HL-60 (cell line): ENCODE measurements around the gene CYP17A1.

Source experiments
- DNase-seq, 2 experiments: peaks; one replicate each; pipeline ENCODE4 v3.0.0-alpha.2; 2010 to 2020; ENCODE audit warnings: low read depth in 1 of 2, low spot score in 1 of 2
- H3K27ac ChIP-seq: fragments of 250-450 bp; sonication (Bioruptor Pico); replicated peaks from 2 replicates; pipeline ENCODE4 v1.5.1; 2020; ENCODE audit warnings: mild to moderate bottlenecking, moderate library complexity
- H3K27me3 ChIP-seq: fragments of 250-450 bp; sonication (Bioruptor Pico); 2 replicates; pipeline ENCODE4 v1.5.1; 2021; ENCODE audit warnings: mild to moderate bottlenecking, moderate library complexity; ENCODE audit not compliant: insufficient read depth, poor library complexity, severe bottlenecking
- H3K4me3 ChIP-seq: replicated peaks from 2 replicates; pipeline ENCODE4 v1.5.1; 2011; ENCODE audit warnings: mild to moderate bottlenecking, control low read depth, low read length; ENCODE audit not compliant: insufficient read depth
- GABPA ChIP-seq: IDR thresholded peaks from 2 replicates; pipeline ENCODE4 v1.6.1; 2012; ENCODE audit warnings: low read depth
- POLR2AphosphoS5 ChIP-seq: IDR thresholded peaks from 2 replicates; pipeline ENCODE4 v1.6.1; 2012; ENCODE audit warnings: low read depth
- REST ChIP-seq: IDR thresholded peaks from 2 replicates; pipeline ENCODE4 v1.6.1; 2012; ENCODE audit warnings: low read depth; ENCODE audit not compliant: insufficient replicate concordance
- SPI1 ChIP-seq: IDR thresholded peaks from 2 replicates; pipeline ENCODE4 v1.6.1; 2012; ENCODE audit warnings: low read depth, mild to moderate bottlenecking, borderline replicate concordance
- TF ChIP-seq, protein P1 (sequence below): IDR thresholded peaks from one replicate; pipeline ENCODE4 v1.5.1; 2011; ENCODE audit warnings: low read length, control low read depth, inconsistent platforms; ENCODE audit not compliant: insufficient read depth

The CYP17A1 gene

GRCh38 chr10:102876747-102877153 lies 39.5 kb upstream of the CYP17A1 start:
- DNase-seq, result no peak
- TF ChIP-seq POLR2AphosphoS5 (no peak), GABPA (no peak), SPI1 (no peak), REST (no peak)
- TF ChIP-seq, protein P1, sequence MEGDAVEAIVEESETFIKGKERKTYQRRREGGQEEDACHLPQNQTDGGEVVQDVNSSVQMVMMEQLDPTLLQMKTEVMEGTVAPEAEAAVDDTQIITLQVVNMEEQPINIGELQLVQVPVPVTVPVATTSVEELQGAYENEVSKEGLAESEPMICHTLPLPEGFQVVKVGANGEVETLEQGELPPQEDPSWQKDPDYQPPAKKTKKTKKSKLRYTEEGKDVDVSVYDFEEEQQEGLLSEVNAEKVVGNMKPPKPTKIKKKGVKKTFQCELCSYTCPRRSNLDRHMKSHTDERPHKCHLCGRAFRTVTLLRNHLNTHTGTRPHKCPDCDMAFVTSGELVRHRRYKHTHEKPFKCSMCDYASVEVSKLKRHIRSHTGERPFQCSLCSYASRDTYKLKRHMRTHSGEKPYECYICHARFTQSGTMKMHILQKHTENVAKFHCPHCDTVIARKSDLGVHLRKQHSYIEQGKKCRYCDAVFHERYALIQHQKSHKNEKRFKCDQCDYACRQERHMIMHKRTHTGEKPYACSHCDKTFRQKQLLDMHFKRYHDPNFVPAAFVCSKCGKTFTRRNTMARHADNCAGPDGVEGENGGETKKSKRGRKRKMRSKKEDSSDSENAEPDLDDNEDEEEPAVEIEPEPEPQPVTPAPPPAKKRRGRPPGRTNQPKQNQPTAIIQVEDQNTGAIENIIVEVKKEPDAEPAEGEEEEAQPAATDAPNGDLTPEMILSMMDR, result no peak
- Histone ChIP-seq H3K27ac (no peak overlapping the region), H3K27me3 (no peaks in the 10 kb centered on the region), H3K4me3 (no peak overlapping the region)

DNA sequence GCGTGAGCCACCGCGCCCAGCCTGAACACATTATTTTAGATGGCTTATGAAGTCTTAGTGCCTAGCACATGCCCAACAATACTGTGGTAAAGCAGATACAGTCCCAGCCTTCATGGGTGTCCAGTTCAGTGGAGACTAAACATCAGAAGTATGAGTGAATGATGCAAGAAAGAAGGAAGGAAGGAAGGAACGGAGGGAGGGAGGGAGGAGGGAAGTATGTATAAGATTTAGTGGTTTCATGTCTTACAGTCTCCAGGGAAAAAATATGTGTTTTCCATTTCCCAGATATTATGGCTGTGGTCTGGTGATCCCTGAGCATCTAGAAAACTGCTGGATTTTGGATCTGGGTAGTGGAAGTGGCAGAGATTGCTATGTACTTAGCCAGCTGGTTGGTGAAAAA lies 35.0 kb upstream of the CYP17A1 start:
- Histone ChIP-seq H3K27ac (no peak overlapping the region), H3K27me3 (peaks cover 14% of the 10 kb centered on the region), H3K4me3 (no peak overlapping the region)
- TF ChIP-seq REST, result no peak
- no peak for DNase-seq

- H3K4me3 ChIP-seq, result no peak overlapping the region
These were observed 33.0 kb upstream of the CYP17A1 start for GRCh38 chr10:102870221-102870620.

More at GRCh38 chr10:102870221-102870620, 33.0 kb upstream of the CYP17A1 start:
- no peak for DNase-seq
- H3K27ac ChIP-seq, result no peak overlapping the region
- peaks cover 14% of the 10 kb centered on the region for H3K27me3 ChIP-seq
- no peak for TF ChIP-seq GABPA
- no peak for TF ChIP-seq REST
- TF ChIP-seq, protein P1, result no peak
- TF ChIP-seq SPI1, result no peak
- no peak for TF ChIP-seq POLR2AphosphoS5
